Cardiac muscle cell (in vitro differentiated cells and primary cell): Measurements from ENCODE around the gene ZMYND8. TPM values are rescaled to one million over a fixed set of nuclear protein-coding genes. Genes with fewer than 3 reads are reported as not detected.
A peak's percentile ranks its signal among the peaks of the same experiment; 100 is the strongest.

Source experiments
- DNase-seq, 2 donors: peaks; one replicate each; pipeline versions ENCODE4 v3.0.0 to v3.0.0-alpha.2; 2010 to 2017; ENCODE audit warnings: low read depth in 1 of 2, low spot score in 1 of 2
- H3K27ac ChIP-seq: fragments of 200-600 bp; sonication (generic); 2 replicates; pipeline ENCODE4 v1.5.1; 2016
- H3K27me3 ChIP-seq: fragments of 200-600 bp; sonication (generic); 2 replicates; pipeline ENCODE4 v1.6.0; 2016; ENCODE audit warnings: control low read depth
- H3K36me3 ChIP-seq: fragments of 200-600 bp; sonication (generic); 2 replicates; pipeline ENCODE4 v1.5.1; 2016; ENCODE audit warnings: control low read depth
- H3K4me1 ChIP-seq: fragments of 200-600 bp; sonication (generic); 2 replicates; pipeline ENCODE4 v1.8.1; 2017; ENCODE audit warnings: low read depth, mild to moderate bottlenecking, mixed run types
- H3K4me3 ChIP-seq: fragments of 200-600 bp; sonication (generic); 2 replicates; pipeline ENCODE4 v1.5.1; 2016; ENCODE audit warnings: mild to moderate bottlenecking
- H3K9me3 ChIP-seq: fragments of 200-600 bp; sonication (generic); 2 replicates; pipeline ENCODE4 v1.5.1; 2017; ENCODE audit warnings: low read depth, mild to moderate bottlenecking, control low read depth
- polyA plus RNA-seq: library from polyadenylated mRNA; unstranded; fragments of >200 nt; fragmentation: Nextera tagmentation; extraction: Ambion mirVana; gene quantifications from 2 replicates; pipeline ENCODE4 v1.2.1, GENCODE V29; 2016
- total RNA-seq: library from RNA; depleted of rRNA; stranded (reverse); fragments of >200 nt; gene quantifications from 2 replicates; pipeline ENCODE4 v1.2.3, GENCODE V29; 2016
- TF ChIP-seq, protein P1 (sequence below): IDR thresholded peaks from 2 replicates; pipeline ENCODE4 v1.5.1; 2012; ENCODE audit warnings: low read depth, mild to moderate bottlenecking, low read length

The ZMYND8 gene
- total and polyA plus RNA-seq, 2 experiments from 2014 or later, result 27.5 to 45.0 TPM

DNA sequence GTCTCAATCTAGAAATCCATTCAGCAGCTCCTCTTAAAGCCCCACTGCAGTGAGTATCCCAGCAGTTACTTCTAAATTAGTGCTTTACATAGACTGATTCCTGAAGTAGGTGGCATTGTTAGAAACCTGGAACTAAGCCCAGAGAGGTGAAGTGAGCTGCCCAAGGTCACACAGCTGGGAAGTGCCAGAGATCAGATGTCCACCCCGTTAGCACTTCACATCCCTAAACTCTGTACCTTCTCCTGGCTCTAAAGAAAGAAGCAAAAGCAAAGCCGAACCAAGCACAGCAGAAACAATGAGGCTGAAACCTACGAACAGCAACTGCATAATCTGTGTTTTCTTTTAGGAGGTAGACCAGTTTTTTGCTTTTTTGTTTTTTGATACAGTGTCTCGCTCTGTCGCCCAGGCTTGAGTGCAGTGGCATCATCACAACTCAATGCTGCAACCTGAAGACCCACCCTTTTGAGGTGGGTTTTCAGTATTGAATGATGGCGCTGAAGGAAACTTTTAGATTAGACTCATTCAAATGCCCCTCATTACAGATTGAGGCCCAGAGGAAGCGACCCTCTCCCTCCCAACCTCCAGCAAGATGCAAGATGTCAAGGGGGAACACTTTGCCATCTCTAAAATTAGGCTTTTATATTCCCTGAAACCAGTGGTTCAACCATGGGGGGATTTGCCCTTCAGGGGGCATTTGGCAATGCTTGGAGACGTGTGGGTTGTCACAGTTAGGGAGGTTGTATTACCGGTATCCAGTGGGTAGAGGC, 3.2 kb upstream of the ZMYND8 start:
- Histone ChIP-seq H3K27me3 (no peaks in the 10 kb centered on the region), H3K36me3 (no peaks in the 10 kb centered on the region), H3K9me3 (no peaks in the 10 kb centered on the region), H3K4me3 (no peak overlapping the region), H3K27ac (peak overlapping the region; percentile 98), H3K4me1 (peaks cover 70% of the 10 kb centered on the region)
- no peak for DNase-seq
- TF ChIP-seq, protein P1, sequence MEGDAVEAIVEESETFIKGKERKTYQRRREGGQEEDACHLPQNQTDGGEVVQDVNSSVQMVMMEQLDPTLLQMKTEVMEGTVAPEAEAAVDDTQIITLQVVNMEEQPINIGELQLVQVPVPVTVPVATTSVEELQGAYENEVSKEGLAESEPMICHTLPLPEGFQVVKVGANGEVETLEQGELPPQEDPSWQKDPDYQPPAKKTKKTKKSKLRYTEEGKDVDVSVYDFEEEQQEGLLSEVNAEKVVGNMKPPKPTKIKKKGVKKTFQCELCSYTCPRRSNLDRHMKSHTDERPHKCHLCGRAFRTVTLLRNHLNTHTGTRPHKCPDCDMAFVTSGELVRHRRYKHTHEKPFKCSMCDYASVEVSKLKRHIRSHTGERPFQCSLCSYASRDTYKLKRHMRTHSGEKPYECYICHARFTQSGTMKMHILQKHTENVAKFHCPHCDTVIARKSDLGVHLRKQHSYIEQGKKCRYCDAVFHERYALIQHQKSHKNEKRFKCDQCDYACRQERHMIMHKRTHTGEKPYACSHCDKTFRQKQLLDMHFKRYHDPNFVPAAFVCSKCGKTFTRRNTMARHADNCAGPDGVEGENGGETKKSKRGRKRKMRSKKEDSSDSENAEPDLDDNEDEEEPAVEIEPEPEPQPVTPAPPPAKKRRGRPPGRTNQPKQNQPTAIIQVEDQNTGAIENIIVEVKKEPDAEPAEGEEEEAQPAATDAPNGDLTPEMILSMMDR, result no peak

DNA sequence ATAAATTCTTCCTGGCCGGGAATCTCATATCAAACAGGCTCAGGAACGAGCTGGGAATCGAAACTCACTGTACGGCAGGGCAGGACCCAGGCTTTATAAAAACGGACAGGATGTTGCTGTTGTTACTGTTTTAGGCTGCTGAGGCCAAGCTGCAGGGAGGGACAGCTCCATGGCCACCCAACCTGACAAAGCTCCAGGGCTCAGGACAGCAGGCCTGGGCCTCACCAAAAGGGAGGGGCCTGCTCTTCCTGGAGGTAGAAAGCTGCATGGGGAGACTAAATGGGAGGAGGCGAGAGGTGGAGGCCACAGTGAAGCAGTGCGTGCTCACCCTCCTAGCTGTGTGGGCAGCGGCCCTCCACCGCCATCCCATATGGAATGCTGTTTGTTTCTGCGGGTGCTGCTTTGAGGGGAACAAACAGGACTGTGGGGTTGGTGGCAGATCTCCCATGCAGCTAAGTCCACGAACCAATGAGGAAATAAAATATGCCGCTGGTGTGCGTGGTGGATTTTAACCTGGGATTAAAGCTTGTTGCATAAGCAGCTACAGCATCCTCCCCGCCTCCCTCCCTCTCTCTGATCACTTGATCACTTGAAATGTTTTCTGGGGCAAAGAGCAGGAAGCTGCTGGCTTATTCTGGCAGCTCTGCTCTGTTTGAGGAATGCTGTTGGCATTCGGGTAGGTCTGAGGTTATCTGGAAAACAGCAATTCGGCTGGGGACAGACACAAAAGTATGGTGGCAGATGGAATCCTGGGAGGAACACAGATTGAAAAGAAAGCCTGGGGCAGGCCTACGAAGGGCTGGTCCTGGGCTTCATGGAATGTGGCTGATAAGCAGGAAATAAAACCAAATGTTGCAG, 2.4 kb upstream of the ZMYND8 start:
- no peaks in the 10 kb centered on the region for H3K9me3 ChIP-seq
- H3K4me1 ChIP-seq, result peaks cover 79% of the 10 kb centered on the region
- peak; percentile 79 to 97 for DNase-seq
- H3K36me3 ChIP-seq, result no peaks in the 10 kb centered on the region
- H3K4me3 ChIP-seq, result no peak overlapping the region
- H3K27me3 ChIP-seq, result no peaks in the 10 kb centered on the region
- H3K27ac ChIP-seq, result peak overlapping the region; percentile 98
- TF ChIP-seq, protein P1, result no peak

DNA sequence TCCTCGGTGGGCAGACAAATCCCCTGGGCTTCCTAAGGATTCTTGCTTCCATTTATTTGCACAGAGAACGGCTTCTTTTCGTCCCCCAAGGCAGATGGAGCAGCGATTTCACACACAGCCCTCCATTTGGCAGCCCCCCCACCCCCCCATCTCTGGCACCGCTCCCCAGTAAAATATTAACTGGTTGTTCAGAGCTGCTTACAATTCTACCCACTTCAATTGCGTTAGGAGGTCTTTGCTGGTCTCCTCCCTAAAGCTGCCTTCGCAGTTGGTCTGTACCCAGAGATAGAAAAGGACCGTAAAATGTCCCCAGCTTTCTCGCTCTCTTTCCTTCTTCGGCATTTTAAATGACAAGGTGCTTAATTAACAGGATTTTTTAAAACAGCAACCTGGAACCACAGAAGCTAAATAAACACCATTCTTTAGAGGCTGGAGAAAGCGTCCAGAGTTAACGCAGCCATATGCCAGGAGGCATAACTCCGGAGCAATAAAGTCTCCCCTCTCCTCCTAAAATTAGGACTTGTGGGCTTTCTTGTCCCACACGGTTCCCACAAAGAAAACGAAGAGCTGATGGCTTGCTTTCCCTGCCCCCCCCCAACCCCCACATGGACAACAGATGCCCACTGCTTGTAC, 1.7 kb upstream of the ZMYND8 start:
- Histone ChIP-seq H3K36me3 (no peaks in the 10 kb centered on the region), H3K4me1 (peaks cover 86% of the 10 kb centered on the region), H3K4me3 (no peak overlapping the region), H3K27me3 (no peaks in the 10 kb centered on the region), H3K27ac (peak overlapping the region; percentile 98), H3K9me3 (no peaks in the 10 kb centered on the region)
- TF ChIP-seq, protein P1, result no peak
- no peak for DNase-seq

DNA sequence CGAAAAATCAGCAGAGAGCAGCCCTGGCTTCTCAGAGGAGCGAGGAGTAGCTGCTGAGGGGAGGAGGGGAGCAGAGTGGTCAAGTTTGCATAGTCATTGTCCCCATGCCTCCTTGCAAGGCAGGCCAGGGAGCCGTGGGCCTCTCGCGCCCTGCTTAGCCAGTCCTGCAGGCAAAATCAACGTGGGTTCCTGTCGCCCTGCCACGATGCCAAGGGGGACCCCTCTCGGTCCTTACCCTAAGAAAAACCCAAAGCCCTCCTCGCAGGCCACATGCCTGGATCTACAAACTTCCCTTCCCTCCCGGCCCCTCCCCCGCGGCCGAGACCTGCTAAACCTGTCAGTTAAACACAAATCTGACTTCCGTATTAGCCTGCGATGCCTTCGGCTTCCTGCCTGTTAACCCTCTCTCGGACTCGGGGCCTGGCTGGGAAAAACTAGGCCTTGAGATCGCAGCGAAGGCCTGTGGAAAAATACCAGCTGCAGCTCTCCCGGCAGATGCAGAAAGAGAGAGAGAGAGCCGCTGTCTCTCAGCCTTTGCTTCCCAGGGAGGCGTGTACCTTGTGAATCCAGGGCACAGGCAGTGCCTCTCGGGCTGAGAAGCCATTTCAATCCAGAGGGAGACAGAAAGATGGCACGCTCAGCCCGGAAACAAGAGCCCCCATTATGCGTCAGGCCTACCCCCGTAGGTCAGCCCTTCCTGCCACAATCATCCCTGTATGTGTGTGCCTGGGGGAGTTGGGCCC, 968 bp upstream of the ZMYND8 start:
- Histone ChIP-seq H3K27me3 (no peaks in the 10 kb centered on the region), H3K4me1 (peaks cover 91% of the 10 kb centered on the region), H3K27ac (peak overlapping the region; percentile 98), H3K36me3 (no peaks in the 10 kb centered on the region), H3K4me3 (no peak overlapping the region), H3K9me3 (no peaks in the 10 kb centered on the region)
- DNase-seq, result peak; percentile 87 to 94
- TF ChIP-seq, protein P1, result no peak

DNA sequence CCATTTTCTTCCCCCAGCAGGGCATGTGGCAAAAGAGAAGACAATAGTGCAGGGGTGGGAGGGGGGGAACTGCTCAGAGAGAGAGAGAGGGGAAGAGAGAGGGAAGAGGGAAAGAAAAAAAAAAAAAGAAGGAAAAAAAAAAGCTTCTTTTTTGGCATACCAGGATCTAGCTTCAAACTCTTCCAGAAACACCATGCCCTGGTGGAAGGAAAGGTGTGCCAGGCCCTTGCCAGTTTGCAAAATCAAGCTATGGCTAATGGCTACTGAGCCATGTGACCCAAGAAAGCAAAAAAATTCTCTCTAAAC, 326 bp downstream of the ZMYND8 start:
- Histone ChIP-seq H3K4me3 (peak overlapping the region; percentile 23), H3K4me1 (peaks cover 92% of the 10 kb centered on the region), H3K27me3 (no peaks in the 10 kb centered on the region), H3K27ac (peak overlapping the region; percentile 98), H3K36me3 (no peaks in the 10 kb centered on the region), H3K9me3 (no peaks in the 10 kb centered on the region)
- DNase-seq, result no peak
- TF ChIP-seq, protein P1, result no peak
